Loucy (cell line): ENCODE results near the gene CSRP1.
"Not testable (repeated sequence)": the region's sequence is repeated elsewhere in the genome, so short reads cannot be mapped to it uniquely, and the experiment has no call there.

Source experiments
- EZH2phosphoT487 ChIP-seq: fragments of 200-600 bp; IDR thresholded peaks from 2 replicates; pipeline ENCODE4 v1.6.1; 2018; ENCODE audit warnings: antibody characterized with exemption, mild to moderate bottlenecking, moderate library complexity, borderline replicate concordance
- TF ChIP-seq, protein P1 (sequence below): fragments of 200-600 bp; sonication (generic); conservative IDR thresholded peaks from 2 replicates; pipeline ENCODE4 v1.5.1; 2014; ENCODE audit warnings: mild to moderate bottlenecking, antibody characterized with exemption, low read length

DNA sequence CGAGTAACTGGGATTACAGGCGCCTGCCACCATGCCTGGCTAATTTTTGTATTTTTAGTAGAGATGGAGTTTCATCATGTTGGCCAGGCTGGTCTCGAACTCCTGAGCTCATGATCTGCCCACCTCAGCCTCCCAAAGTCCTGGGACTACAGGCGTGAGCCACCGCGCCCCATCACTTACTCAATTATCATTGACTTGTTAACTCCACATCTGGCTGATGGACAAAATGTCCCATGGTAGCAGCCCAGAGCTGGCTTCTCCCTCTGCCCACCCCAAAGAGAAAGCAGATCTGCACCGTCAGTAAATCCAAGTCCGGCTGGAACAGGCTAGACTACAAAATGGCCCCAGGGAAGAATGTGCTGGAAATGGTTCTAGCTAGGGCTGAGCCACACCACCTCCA is 34.6 kb downstream of the CSRP1 start:
- TF ChIP-seq, protein P1, sequence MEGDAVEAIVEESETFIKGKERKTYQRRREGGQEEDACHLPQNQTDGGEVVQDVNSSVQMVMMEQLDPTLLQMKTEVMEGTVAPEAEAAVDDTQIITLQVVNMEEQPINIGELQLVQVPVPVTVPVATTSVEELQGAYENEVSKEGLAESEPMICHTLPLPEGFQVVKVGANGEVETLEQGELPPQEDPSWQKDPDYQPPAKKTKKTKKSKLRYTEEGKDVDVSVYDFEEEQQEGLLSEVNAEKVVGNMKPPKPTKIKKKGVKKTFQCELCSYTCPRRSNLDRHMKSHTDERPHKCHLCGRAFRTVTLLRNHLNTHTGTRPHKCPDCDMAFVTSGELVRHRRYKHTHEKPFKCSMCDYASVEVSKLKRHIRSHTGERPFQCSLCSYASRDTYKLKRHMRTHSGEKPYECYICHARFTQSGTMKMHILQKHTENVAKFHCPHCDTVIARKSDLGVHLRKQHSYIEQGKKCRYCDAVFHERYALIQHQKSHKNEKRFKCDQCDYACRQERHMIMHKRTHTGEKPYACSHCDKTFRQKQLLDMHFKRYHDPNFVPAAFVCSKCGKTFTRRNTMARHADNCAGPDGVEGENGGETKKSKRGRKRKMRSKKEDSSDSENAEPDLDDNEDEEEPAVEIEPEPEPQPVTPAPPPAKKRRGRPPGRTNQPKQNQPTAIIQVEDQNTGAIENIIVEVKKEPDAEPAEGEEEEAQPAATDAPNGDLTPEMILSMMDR, result not testable (repeated sequence)
- TF ChIP-seq EZH2phosphoT487, result not testable (repeated sequence)
